CD4-positive, alpha-beta T cell treated with Interleukin-15 for 4 hours (primary cell): ENCODE measurements around the gene FAM234B.

Experiments
- DNase-seq: peaks from one replicate; pipeline ENCODE4 v3.0.0-alpha.2; 2020; ENCODE audit warnings: low spot score

Gene FAM234B

GRCh38 chr12:13119826-13120225 lies 75.6 kb downstream of the FAM234B start:
- no peak for DNase-seq

DNA sequence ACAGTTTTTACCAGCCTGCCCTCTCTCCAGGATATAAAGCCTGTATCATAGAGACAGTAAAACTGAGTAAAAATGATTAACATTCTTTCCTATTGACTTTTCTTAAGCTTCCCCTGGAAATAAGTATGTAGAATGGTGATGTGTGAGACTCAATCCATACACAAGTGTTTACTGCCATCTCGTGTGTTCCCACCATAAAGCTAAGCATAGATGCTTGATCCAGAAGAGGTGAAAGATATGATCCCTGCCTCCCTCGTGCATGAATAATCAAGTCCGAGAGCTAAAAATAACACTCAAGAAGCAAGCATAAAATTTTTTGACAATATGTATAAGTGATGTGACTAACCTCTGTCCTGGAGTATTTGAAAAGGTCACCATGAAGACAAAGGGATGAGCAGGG lies 76.2 kb downstream of the FAM234B start:
- DNase-seq: no peak

GRCh38 chr12:13121568-13121967 lies 77.4 kb downstream of the FAM234B start:
- DNase-seq: no peak

GRCh38 chr12:13124656-13125505 lies 80.7 kb downstream of the FAM234B start:
- no peak for DNase-seq

GRCh38 chr12:13125996-13126395 lies 81.8 kb downstream of the FAM234B start:
- no peak for DNase-seq

DNA sequence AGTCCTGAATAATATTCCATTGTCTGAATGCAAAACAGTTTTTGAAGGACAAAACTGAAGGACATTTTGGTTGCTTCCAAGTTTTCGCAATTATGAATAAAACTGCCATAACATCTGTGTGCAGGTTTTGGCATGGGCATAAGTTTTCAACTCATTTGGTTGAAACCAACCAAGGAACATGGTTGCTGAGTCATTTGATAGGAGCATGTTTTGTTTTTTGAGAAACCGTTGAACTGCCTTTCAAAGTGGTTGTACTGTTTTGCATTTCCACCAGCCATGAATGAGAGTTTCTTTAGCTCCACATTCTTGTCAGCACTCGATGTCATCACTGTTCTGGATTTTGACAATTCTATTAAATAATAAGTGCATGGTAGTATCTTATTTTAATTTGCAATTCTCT lies 82.3 kb downstream of the FAM234B start:
- DNase-seq: no peak

DNA sequence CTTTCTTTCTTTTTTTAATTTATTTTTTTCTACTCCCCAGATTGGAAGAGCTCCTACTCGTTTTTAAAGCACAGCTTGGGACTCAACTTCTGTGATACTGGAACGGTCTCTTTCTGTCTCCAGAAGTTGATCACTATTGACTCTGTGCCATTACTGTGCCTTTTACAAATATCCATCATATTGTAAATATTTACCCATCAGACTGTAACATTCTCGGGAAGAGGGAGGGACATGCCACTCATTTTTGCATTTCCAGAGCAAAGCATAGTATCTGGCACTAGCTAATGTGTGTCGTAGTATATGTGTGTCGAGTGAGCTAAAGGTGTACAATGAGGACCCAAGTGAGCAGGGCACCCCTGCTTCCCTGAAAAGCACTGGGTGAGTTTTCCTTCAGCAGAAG lies 83.3 kb downstream of the FAM234B start:
- DNase-seq: no peak

- DNase-seq: no peak
These were observed 84.2 kb downstream of the FAM234B start for GRCh38 chr12:13128291-13128965.

GRCh38 chr12:13130981-13131380 lies 86.8 kb downstream of the FAM234B start:
- DNase-seq: no peak
